ENCODE results near the gene PGR. TPM values are rescaled to one million over a fixed set of nuclear protein-coding genes. Genes with fewer than 3 reads are reported as not detected.

The PGR gene
- total RNA-seq, result 1.9 TPM
- long read RNA-seq, partial matches to known transcripts, result 0 of 2 reads
- long read RNA-seq, other reads (novel, unspliced or antisense), result 2 of 2 reads

DNA sequence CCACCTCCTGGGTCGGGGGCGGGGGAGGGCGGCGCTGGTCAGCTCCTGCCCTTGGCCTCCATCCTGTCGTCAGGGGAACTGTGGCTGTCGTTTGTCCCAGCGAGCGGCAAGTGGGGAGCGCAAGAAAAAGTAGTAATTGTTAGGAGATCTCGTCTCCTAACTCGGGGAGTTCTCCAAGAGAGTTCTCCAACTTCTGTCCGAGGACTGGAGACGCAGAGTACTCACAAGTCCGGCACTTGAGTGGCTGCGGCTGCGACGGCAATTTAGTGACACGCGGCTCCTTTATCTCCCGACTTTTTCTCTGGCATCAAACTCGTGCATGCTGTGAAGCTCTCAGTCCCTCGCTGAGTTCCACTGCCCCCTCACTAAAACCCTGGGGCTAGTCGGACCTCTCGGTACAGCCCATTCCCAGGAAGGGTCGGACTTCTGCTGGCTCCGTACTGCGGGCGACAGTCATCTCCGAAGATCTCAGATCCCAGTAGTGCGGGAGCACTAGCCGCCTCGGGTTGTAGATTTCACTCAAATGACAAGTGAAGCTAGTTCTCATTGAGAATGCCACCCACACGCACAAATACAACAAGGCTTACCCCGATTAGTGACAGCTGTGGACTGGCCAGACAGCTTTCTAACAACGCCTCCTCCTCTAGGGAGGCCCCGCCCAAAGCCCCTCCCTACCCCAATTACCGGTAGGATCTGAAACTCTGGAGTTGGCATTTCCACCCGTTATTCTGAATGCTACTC is at the start of gene PGR:
PGR (minus strand) TSS at position 611 of the 741 bp plus-strand sequence. CDS start 743 bp downstream, outside the sequence.
- Histone ChIP-seq H3K27ac (peak within 1 kb of the TSS; percentile 55), H3K9me3 (no peaks in the 10 kb centered on the region), H3K4me1 (peaks cover 8% of the 10 kb centered on the region), H3K36me3 (no peaks in the 10 kb centered on the region), H3K27me3 (ENCODE audit: low read depth) (peaks cover 30% of the 10 kb centered on the region), H3K4me3 (peak within 1 kb of the TSS; percentile 58)
- DNase-seq, result peak; percentile 49
- intact Hi-C loops (cut with DNase I), result no loop called here
- peak; percentile 54 to 61 for ATAC-seq
- TF ChIP-seq, protein P1, sequence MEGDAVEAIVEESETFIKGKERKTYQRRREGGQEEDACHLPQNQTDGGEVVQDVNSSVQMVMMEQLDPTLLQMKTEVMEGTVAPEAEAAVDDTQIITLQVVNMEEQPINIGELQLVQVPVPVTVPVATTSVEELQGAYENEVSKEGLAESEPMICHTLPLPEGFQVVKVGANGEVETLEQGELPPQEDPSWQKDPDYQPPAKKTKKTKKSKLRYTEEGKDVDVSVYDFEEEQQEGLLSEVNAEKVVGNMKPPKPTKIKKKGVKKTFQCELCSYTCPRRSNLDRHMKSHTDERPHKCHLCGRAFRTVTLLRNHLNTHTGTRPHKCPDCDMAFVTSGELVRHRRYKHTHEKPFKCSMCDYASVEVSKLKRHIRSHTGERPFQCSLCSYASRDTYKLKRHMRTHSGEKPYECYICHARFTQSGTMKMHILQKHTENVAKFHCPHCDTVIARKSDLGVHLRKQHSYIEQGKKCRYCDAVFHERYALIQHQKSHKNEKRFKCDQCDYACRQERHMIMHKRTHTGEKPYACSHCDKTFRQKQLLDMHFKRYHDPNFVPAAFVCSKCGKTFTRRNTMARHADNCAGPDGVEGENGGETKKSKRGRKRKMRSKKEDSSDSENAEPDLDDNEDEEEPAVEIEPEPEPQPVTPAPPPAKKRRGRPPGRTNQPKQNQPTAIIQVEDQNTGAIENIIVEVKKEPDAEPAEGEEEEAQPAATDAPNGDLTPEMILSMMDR (IDR thresholded peaks at IDR 0.05), result no peak

DNA sequence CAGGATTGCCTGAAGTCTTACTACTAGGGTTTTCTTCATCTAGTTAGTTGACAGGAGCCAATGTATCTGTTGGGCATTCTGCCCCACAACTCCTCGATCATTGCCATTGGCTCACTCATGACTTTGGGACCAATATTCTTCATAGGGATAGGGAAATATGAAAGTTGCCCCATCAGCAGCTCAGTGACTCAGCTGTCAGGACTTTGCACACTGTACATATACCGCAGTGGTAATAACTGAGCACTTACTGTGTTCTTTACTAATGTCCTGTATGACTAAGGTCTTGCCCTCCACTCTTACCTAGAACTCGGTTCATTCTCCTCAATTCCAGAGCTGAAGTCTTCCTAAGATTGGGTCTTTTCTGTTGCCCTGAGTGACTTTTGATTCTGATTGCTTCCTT is 46.8 kb upstream of the PGR start:
- Histone ChIP-seq H3K36me3 (no peaks in the 10 kb centered on the region), H3K4me3 (no peak overlapping the region), H3K27ac (no peak overlapping the region), H3K9me3 (no peaks in the 10 kb centered on the region), H3K4me1 (no peaks in the 10 kb centered on the region), H3K27me3 (ENCODE audit: low read depth) (no peaks in the 10 kb centered on the region)
- DNase-seq (no peak), ATAC-seq (no peak)
- intact Hi-C loops (cut with DNase I), result no loop called here
- TF ChIP-seq, protein P1 (IDR thresholded peaks at IDR 0.05), result no peak

DNA sequence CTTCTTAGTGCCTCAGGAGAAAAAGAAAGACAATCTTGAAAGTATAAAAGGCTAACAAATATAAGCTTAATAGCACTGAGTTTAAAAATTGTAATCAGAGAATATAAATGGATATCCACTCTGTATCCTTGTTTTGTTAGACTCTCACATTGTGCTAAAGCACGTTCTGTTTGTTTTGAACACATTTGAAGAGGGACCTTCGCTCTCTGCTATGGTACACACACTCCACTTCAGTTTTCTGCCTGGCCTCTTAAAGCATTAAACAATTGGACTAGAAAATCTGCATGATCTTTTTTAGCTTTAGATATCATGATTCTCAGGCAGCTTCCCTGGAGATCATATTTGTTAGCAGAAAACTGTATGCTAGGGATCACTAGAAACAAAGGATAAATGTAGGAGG is 40.3 kb upstream of the PGR start:
- no peak for DNase-seq
- Histone ChIP-seq H3K4me1 (no peaks in the 10 kb centered on the region), H3K36me3 (no peaks in the 10 kb centered on the region), H3K27ac (no peak overlapping the region), H3K27me3 (ENCODE audit: low read depth) (no peaks in the 10 kb centered on the region), H3K4me3 (no peak overlapping the region), H3K9me3 (peaks cover 3% of the 10 kb centered on the region)
- ATAC-seq, result no peak
- TF ChIP-seq, protein P1 (IDR thresholded peaks at IDR 0.05), result no peak
- intact Hi-C loops (cut with DNase I), result no loop called here

DNA sequence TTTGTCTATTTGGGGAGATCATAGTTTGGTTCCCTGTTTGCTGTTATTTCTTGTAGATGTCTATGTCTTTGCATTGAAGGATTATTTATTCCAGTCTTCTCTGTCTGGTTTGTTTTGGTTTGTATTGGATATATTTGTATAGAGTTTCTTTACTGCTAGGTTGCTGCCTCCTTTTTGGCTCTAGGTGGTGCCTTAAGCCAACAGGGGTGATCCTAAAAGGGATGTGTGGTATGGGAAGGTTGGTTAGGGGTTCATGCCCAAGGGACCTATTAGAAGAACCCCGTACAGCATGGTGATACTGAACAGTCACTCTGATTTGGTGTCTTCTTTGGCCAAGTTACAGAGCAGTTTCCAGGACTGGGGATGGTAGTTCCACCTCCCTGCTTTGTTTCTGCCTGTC is 36.4 kb upstream of the PGR start:
- Histone ChIP-seq H3K4me3 (no peak overlapping the region), H3K27me3 (ENCODE audit: low read depth) (no peaks in the 10 kb centered on the region), H3K36me3 (no peaks in the 10 kb centered on the region), H3K4me1 (no peaks in the 10 kb centered on the region), H3K27ac (no peak overlapping the region), H3K9me3 (peaks cover 3% of the 10 kb centered on the region)
- TF ChIP-seq, protein P1 (IDR thresholded peaks at IDR 0.05), result no peak
- DNase-seq, result no peak
- intact Hi-C loops (cut with DNase I), result no loop called here
- no peak for ATAC-seq

DNA sequence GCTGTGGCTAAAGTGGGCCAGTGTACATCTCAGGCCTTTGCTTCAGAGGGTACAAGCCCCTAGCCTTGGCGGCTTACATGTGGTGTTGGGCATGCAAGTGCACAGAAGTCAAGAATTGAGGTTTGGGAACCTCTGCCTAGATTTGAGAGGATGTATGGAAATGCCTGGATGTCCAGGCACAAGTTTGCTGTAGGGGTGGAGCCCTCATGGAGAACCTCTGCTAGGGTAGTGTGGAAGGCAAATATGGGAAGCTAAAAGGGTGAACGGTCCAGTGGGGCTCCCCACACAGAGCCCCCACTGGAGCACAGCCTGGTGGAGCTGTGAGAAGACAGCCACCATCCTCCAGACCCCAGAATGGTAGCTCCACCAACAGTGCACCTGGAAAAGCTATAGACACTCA is 28.5 kb upstream of the PGR start:
- Histone ChIP-seq H3K27ac (no peak overlapping the region), H3K9me3 (peaks cover 9% of the 10 kb centered on the region), H3K36me3 (no peaks in the 10 kb centered on the region), H3K27me3 (ENCODE audit: low read depth) (no peaks in the 10 kb centered on the region), H3K4me1 (no peaks in the 10 kb centered on the region), H3K4me3 (no peak overlapping the region)
- DNase-seq, result no peak
- TF ChIP-seq, protein P1 (IDR thresholded peaks at IDR 0.05), result no peak
- intact Hi-C loops (cut with DNase I), result no loop called here
- ATAC-seq, result no peak
